ENCODE data around the gene PSMA2. TPM values are rescaled to one million over a fixed set of nuclear protein-coding genes. Genes with fewer than 3 reads are reported as not detected.

PSMA2 gene
- total RNA-seq, 2 experiments from 2014 or later = 38.8 to 41.0 TPM

DNA sequence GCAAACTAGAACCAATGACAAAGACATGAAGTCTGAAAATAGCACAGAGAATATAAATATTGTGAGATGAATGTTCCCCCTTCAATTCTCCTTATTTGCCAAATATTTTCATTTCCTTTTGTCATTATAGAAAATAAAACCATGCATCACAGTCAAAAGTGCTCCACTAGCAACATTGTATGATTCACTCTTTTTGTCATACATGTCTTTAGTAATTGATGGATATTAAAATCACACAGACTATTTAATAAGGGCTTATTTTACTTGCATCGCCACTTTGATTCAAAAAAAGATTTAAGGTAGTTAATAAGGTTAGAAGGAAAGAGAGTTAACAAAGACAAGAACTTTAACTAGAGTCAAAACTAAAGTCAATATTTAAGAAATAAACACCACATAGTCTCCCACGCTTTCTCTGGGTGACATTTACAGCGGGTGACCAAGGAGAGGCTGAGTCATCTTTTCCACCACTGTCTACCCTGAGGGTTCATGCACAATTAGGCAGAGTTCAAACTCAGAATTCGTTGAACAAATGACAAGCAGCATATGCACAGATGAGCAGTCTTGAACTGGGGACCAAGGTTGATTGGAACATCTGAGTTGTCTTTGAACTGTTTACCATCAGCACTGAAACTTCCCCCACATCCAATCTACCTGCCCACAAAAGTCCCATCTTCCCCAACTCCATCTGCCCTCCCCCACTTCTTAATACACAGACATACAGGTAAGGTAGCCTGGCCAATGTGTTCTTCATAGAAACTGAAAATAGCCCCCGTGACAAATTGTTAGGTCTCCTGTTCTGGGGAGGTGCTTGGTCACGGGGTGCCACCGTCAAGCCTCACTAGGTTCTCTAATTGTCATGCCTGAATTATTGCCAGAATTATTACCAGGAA is 62.6 kb downstream of the PSMA2 start:
- Mint-ChIP-seq H3K36me3 (ENCODE audit: low read depth) (no peaks in the 10 kb centered on the region), H3K4me3 (no peak overlapping the region), H3K27me3 (peaks cover 18% of the 10 kb centered on the region), H3K9me3 (no peaks in the 10 kb centered on the region), H3K27ac (no peak overlapping the region), H3K4me1 (ENCODE audit: low read depth) (peaks cover 7% of the 10 kb centered on the region)
- ChIA-PET CTCF (no interaction called here), POLR2A (no interaction called here)
- peaks cover 0 to 5% of the 10 kb centered on the region in 2 experiments for H3K27me3 ChIP-seq (ENCODE audit: control insufficient read depth in 1 of 2, insufficient read depth in 2 of 2, low read length in 2 of 2)
- TF ChIP-seq CTCF (IDR thresholded peaks at IDR 0.05) = no peak
- intact Hi-C loops (cut with DNase I, micrococcal nuclease) = loop anchor here in 1 of 2 experiments (10.0 kb wide), 1 partner anchor 925 kb away; no protein-coding TSS in a partner anchor
- H3K4me3 ChIP-seq (ENCODE audit: low read length) = no peak overlapping the region
- peaks cover 12 to 15% of the 10 kb centered on the region in 2 experiments for H3K9me3 ChIP-seq (ENCODE audit: control insufficient read depth in 1 of 2, insufficient read depth in 1 of 2, low read length in 2 of 2)
- no peak overlapping the region for H3K27ac ChIP-seq (ENCODE audit: low read depth in 1 of 2, low read length in 2 of 2)
- DNase-seq = no peak
- no peaks in the 10 kb centered on the region for H3K4me1 ChIP-seq (ENCODE audit: insufficient read depth, low read length)
- H3K36me3 ChIP-seq (ENCODE audit: insufficient read depth, low read length) = no peaks in the 10 kb centered on the region
- ATAC-seq (ENCODE audit: poor library complexity) = no peak

DNA sequence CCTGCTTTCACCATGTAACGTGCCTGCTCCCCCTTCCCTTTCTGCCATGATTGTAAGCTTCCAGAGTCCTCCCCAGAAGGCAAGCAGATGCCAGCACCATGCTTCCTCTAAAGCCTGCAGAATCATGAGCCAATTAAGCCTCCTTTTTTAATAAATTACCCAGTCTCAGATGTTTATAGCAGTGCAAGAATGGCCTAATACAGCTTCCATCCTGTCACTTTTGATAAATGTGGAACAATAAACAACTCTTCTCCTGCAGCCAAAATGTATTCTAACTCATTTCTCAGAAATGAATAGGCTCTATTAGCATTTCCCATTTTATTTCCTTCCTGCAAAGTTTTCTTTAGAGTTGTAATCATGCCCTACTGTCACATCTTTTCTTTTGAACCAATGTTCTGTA is 63.5 kb downstream of the PSMA2 start:
- H3K27me3 ChIP-seq (ENCODE audit: control insufficient read depth in 1 of 2, insufficient read depth in 2 of 2, low read length in 2 of 2) = peaks cover 0 to 5% of the 10 kb centered on the region in 2 experiments
- no peaks in the 10 kb centered on the region for H3K36me3 ChIP-seq (ENCODE audit: insufficient read depth, low read length)
- ChIA-PET POLR2A (no interaction called here), CTCF (no interaction called here)
- no peak for TF ChIP-seq CTCF (IDR thresholded peaks at IDR 0.05)
- H3K4me3 ChIP-seq (ENCODE audit: low read length) = no peak overlapping the region
- H3K36me3 Mint-ChIP-seq (ENCODE audit: low read depth) = no peaks in the 10 kb centered on the region
- no peak overlapping the region for H3K27ac Mint-ChIP-seq
- no peak overlapping the region for H3K4me3 Mint-ChIP-seq
- peaks cover 14 to 15% of the 10 kb centered on the region in 2 experiments for H3K9me3 ChIP-seq (ENCODE audit: control insufficient read depth in 1 of 2, insufficient read depth in 1 of 2, low read length in 2 of 2)
- intact Hi-C loops (cut with DNase I, micrococcal nuclease) = no loop called here
- H3K27ac ChIP-seq (ENCODE audit: low read depth in 1 of 2, low read length in 2 of 2) = no peak overlapping the region
- peaks cover 26% of the 10 kb centered on the region for H3K27me3 Mint-ChIP-seq
- DNase-seq = no peak
- ATAC-seq (ENCODE audit: poor library complexity) = no peak
- H3K9me3 Mint-ChIP-seq = no peaks in the 10 kb centered on the region
- H3K4me1 ChIP-seq (ENCODE audit: insufficient read depth, low read length) = no peaks in the 10 kb centered on the region
- H3K4me1 Mint-ChIP-seq (ENCODE audit: low read depth) = peaks cover 7% of the 10 kb centered on the region

Other genes with a start within 250 kb of the PSMA2 start
- 1 to 10 TPM; 2.1 to 3.7 TPM for gene C7orf25, start 20.1 kb downstream of the PSMA2 start, total RNA-seq
- gene MRPL32, start 202 bp upstream of the PSMA2 start, total RNA-seq = 10 to 100 TPM; 57.1 to 60.7 TPM
- not detected for gene HECW1, start 180.5 kb upstream of the PSMA2 start, total RNA-seq